ENCODE measurements around the gene MYH3. TPM values are rescaled to one million over a fixed set of nuclear protein-coding genes. Genes with fewer than 3 reads are reported as not detected.

The MYH3 gene
- polyA plus RNA-seq, 2 of the 4 experiments (the other 2 are of a cell fraction), result 1.6 to 2.1 TPM

GRCh38 chr17:10603931-10604330 is 53.2 kb downstream of the MYH3 start:
- DNase-seq (ENCODE audit: low read depth in 1 of 2, low spot score in 1 of 2) (no peak), FAIRE-seq (no peak), ATAC-seq (no peak)
- no peaks in the 10 kb centered on the region for H3K9me3 ChIP-seq
- ChIA-PET POLR2A (no interaction called here), CTCF (interaction anchor here (1.7 to 8.3 kb wide), 3 partner anchors 12 to 308 kb away, joined by 4 to 109 read pairs (median 6); no protein-coding TSS in a partner anchor)
- 5% methylated on average over 3 of the region's 3 CpGs for WGBS (ENCODE audit: missing lambda C conversion rate)
- H3K4me2 ChIP-seq, result no peak overlapping the region
- no peak for TF ChIP-seq MAZ (IDR thresholded peaks at IDR 0.05; ENCODE audit: borderline replicate concordance, low read depth, low read length)
- TF ChIP-seq MAFK (IDR thresholded peaks at IDR 0.05; ENCODE audit: partially characterized antibody), result no peak
- no peak for TF ChIP-seq CEBPB (IDR thresholded peaks at IDR 0.05)
- no peak for TF ChIP-seq FOXS1 (CRISPR knock-in tag; IDR thresholded peaks at IDR 0.05)
- no peak for TF ChIP-seq CBX8 (IDR thresholded peaks at IDR 0.05)
- no peak for TF ChIP-seq ZNF302 (CRISPR knock-in tag; IDR thresholded peaks at IDR 0.05)
- TF ChIP-seq RARB (CRISPR knock-in tag; IDR thresholded peaks at IDR 0.05), result no peak
- TF ChIP-seq RFX5 (IDR thresholded peaks at IDR 0.05), result no peak
- TF ChIP-seq JUNB (IDR thresholded peaks at IDR 0.05), result no peak
- TF ChIP-seq CHD4 (IDR thresholded peaks at IDR 0.05; ENCODE audit: borderline replicate concordance), result no peak
- no peak overlapping the region for H3K4me3 ChIP-seq
- no peak overlapping the region for H3K27ac ChIP-seq
- no peaks in the 10 kb centered on the region for H3K4me1 ChIP-seq

- no peak for ATAC-seq
- H3K9me3 ChIP-seq, result no peaks in the 10 kb centered on the region
- no peak overlapping the region for H3K4me2 ChIP-seq
- POLR2A ChIA-PET, result no interaction called here
- H3K4me1 ChIP-seq, result no peaks in the 10 kb centered on the region
- H3K4me3 ChIP-seq, result no peak overlapping the region
- no peak for DNase-seq (ENCODE audit: low read depth in 1 of 2, low spot score in 1 of 2)
- 8% methylated on average over 5 of the region's 5 CpGs for WGBS (ENCODE audit: missing lambda C conversion rate)
- CTCF ChIA-PET, result interaction anchor here (1.0 to 8.3 kb wide), 5 partner anchors 8 to 308 kb away, joined by 3 to 109 read pairs (median 7); no protein-coding TSS in a partner anchor
- no peak overlapping the region for H3K27ac ChIP-seq
- TF ChIP-seq FOXS1 (CRISPR knock-in tag; IDR thresholded peaks at IDR 0.05) (no peak), EHMT2 (IDR thresholded peaks at IDR 0.05; ENCODE audit: low read depth) (no peak), ATOH8 (CRISPR knock-in tag; IDR thresholded peaks at IDR 0.05; ENCODE audit: low read depth) (no peak), SMC3 (IDR thresholded peaks at IDR 0.05) (no peak), EP300 (IDR thresholded peaks at IDR 0.05) (no peak), EHF (CRISPR knock-in tag; IDR thresholded peaks at IDR 0.05) (no peak), RNF2 (IDR thresholded peaks at IDR 0.05; ENCODE audit: borderline replicate concordance, low read depth) (no peak), KDM1A (IDR thresholded peaks at IDR 0.05; ENCODE audit: low read depth) (no peak), HMGXB4 (CRISPR knock-in tag; IDR thresholded peaks at IDR 0.05; ENCODE audit: borderline replicate concordance) (no peak), REST (IDR thresholded peaks at IDR 0.05) (no peak), ESRRA (IDR thresholded peaks at IDR 0.05; ENCODE audit: borderline replicate concordance, low read length) (no peak), RARB (CRISPR knock-in tag; IDR thresholded peaks at IDR 0.05) (no peak), TP53 (CRISPR knock-in tag; IDR thresholded peaks at IDR 0.05) (no peak), ELK1 (IDR thresholded peaks at IDR 0.05; ENCODE audit: low read depth, low read length) (no peak)
- no peak for FAIRE-seq
Observed at GRCh38 chr17:10600571-10600970, 56.5 kb downstream of the MYH3 start.
